HepG2 (cell line): ENCODE results near the gene AFF1. TPM values are rescaled to one million over a fixed set of nuclear protein-coding genes. Genes with fewer than 3 reads are reported as not detected.

Experiments used
- EED ChIP-seq: sonication (generic); formaldehyde crosslinking; IDR thresholded peaks from 2 replicates; pipeline ENCODE4 v1.5.0; 2020; ENCODE audit warnings: mild to moderate bottlenecking, missing genetic modification reagents
- GABPA ChIP-seq, 2 experiments: IDR thresholded peaks; 2 replicates each; pipeline ENCODE4 v1.6.1; 2011 to 2016; ENCODE audit warnings: low read depth in 2 of 2, low read length in 1 of 2, missing biosample characterization in 1 of 2, missing genetic modification characterization in 1 of 2
- HOXD1 ChIP-seq: sonication (generic); formaldehyde crosslinking; IDR thresholded peaks from 2 replicates; pipeline ENCODE4 v1.5.0; 2020; ENCODE audit warnings: missing genetic modification reagents
- JUN ChIP-seq: sonication (generic); formaldehyde crosslinking; IDR thresholded peaks from 2 replicates; pipeline ENCODE4 v1.4.0; 2020; ENCODE audit warnings: mild to moderate bottlenecking, missing genetic modification reagents
- KDM4B ChIP-seq: sonication (generic); formaldehyde crosslinking; IDR thresholded peaks from 2 replicates; pipeline ENCODE4 v1.4.0; 2020; ENCODE audit warnings: missing genetic modification reagents
- KLF11 ChIP-seq: IDR thresholded peaks from 2 replicates; pipeline ENCODE4 v1.6.1; 2016; ENCODE audit warnings: missing compliant biosample characterization
- PHF5A ChIP-seq: IDR thresholded peaks from one replicate; pipeline ENCODE4 v1.6.1; 2018; ENCODE audit warnings: low read depth, missing genetic modification reagents; ENCODE audit not compliant: unreplicated experiment
- RAD51 ChIP-seq: fragments of 450-650 bp; IDR thresholded peaks from 2 replicates; pipeline ENCODE4 v1.6.1; 2016; ENCODE audit warnings: borderline replicate concordance
- SKI ChIP-seq: fragments of 450-650 bp; IDR thresholded peaks from one replicate; pipeline ENCODE4 v1.6.1; 2018; ENCODE audit warnings: mild to moderate bottlenecking; ENCODE audit not compliant: partially characterized antibody
- TOE1 ChIP-seq: sonication (generic); formaldehyde crosslinking; IDR thresholded peaks from 2 replicates; pipeline ENCODE4 v1.4.0; 2020; ENCODE audit warnings: mild to moderate bottlenecking, missing genetic modification reagents
- ZNF329 ChIP-seq: sonication (generic); formaldehyde crosslinking; IDR thresholded peaks from 2 replicates; pipeline ENCODE4 v1.9.0; 2021; ENCODE audit warnings: low read depth, mild to moderate bottlenecking, missing genetic modification reagents
- ZNF619 ChIP-seq: sonication (generic); formaldehyde crosslinking; IDR thresholded peaks from 2 replicates; pipeline ENCODE4 v1.4.0; 2020; ENCODE audit warnings: mild to moderate bottlenecking, missing genetic modification reagents
- ZNF761 ChIP-seq: sonication (generic); formaldehyde crosslinking; conservative IDR thresholded peaks from 2 replicates; pipeline ENCODE4 v1.4.0; 2020; ENCODE audit warnings: mild to moderate bottlenecking, missing genetic modification reagents
- ZSCAN30 ChIP-seq: sonication (generic); formaldehyde crosslinking; IDR thresholded peaks from 2 replicates; pipeline ENCODE4 v1.5.0; 2020; ENCODE audit warnings: mild to moderate bottlenecking, missing genetic modification reagents
- polyA plus RNA-seq, 8 experiments: library from polyadenylated mRNA; depleted of rRNA in 3 of 8; stranded (reverse) in 7 of 8; unstranded in 1 of 8; fragments of >200 nt; fragmentation: Illumina TruSeq in 4 of 8; extraction: Trizol in 4 of 8; gene quantifications; 2 replicates each; pipeline versions ENCODE4 v1.2.1 to v1.2.3, GENCODE V29; 2011 to 2016; ENCODE audit warnings: low read depth in 4 of 8, missing spikeins in 1 of 8, mixed read lengths in 1 of 8; ENCODE audit not compliant: insufficient read depth in 1 of 8
- total RNA-seq, 5 experiments: library from RNA; depleted of rRNA; stranded (reverse); fragments of >200 nt; fragmentation: Illumina TruSeq; extraction: Trizol; gene quantifications; 2 replicates each; pipeline ENCODE4 v1.2.3, GENCODE V29; 2016; ENCODE audit warnings: low read depth in 1 of 5
- TF ChIP-seq, protein P1 (sequence below): sonication (generic); formaldehyde crosslinking; IDR thresholded peaks from 2 replicates; pipeline ENCODE4 v1.8.1; 2023; ENCODE audit warnings: mild to moderate bottlenecking, missing genetic modification reagents
- TF ChIP-seq, protein P2 (sequence below): sonication (generic); formaldehyde crosslinking; IDR thresholded peaks from 2 replicates; pipeline ENCODE4 v1.4.0; 2020; ENCODE audit warnings: low read depth, mild to moderate bottlenecking, missing genetic modification reagents
- TF ChIP-seq, protein P3 (sequence below): sonication (generic); formaldehyde crosslinking; IDR thresholded peaks from 2 replicates; pipeline ENCODE4 v1.5.0; 2020; ENCODE audit warnings: mild to moderate bottlenecking, missing genetic modification reagents, moderate library complexity
- TF ChIP-seq, protein P4 (sequence below): sonication (generic); formaldehyde crosslinking; IDR thresholded peaks from 2 replicates; pipeline ENCODE4 v1.5.0; 2020; ENCODE audit warnings: missing genetic modification reagents, mild to moderate bottlenecking, borderline replicate concordance
- TF ChIP-seq, protein P5 (sequence below): sonication (generic); formaldehyde crosslinking; IDR thresholded peaks from 2 replicates; pipeline ENCODE4 v1.5.1; 2020; ENCODE audit warnings: missing genetic modification reagents, mild to moderate bottlenecking, borderline replicate concordance
- TF ChIP-seq, protein P6 (sequence below): sonication (generic); formaldehyde crosslinking; IDR thresholded peaks from 2 replicates; pipeline ENCODE4 v1.4.0; 2020; ENCODE audit warnings: missing genetic modification reagents

AFF1 gene
- total and polyA plus RNA-seq, 2 of the 13 experiments (the other 11 are each of a cell fraction or from before 2014, with no cell fraction given), result 15.5 to 15.9 TPM

DNA sequence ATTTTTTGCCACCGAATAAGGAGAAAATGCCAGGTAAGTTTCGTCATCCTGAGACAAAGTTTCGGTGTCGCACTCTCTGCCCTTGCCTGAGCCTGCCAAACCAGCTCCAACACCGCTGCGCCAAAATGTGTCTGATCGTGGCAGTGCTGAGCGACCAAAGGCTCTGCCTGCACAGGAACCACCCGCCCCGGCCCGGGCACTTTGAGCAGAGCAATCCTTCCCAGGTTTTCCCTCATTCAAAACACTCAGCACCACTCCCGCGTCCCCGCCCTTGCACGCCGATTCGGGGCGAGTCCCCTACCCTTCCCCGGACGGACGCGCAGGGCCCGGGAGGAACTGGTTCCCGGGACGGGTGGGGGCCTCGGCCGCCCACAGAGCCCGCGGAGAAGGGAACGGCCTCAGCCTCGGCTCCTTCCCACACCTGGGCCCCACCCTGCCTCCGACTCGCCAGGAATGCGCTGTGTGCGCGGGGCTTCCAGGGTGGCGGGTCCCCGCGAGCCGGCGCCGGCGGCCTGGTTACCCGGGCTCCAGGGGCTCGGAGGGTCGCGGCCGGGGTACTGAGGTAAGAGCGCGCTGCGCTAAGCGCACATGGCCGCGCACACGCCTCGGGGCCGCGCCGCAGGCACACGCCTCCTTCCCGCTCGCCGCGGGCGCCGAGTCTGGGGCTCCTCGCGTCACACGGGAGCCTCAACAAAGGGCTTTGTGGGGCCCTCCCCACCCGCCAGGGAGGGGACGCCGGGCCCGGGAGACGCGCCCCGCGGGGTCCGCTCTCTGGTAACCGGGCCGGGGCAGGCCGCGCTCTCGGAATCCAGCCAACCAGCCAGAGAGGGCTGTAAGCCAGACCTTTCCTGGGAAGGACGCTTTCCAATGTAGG, 42.8 kb upstream of the AFF1 start, which contains the start of gene C4orf36 (continued):
- TF ChIP-seq, protein P1, sequence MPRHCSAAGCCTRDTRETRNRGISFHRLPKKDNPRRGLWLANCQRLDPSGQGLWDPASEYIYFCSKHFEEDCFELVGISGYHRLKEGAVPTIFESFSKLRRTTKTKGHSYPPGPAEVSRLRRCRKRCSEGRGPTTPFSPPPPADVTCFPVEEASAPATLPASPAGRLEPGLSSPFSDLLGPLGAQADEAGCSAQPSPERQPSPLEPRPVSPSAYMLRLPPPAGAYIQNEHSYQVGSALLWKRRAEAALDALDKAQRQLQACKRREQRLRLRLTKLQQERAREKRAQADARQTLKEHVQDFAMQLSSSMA (CRISPR knock-in tag), result no peak
- TF ChIP-seq, protein P2, sequence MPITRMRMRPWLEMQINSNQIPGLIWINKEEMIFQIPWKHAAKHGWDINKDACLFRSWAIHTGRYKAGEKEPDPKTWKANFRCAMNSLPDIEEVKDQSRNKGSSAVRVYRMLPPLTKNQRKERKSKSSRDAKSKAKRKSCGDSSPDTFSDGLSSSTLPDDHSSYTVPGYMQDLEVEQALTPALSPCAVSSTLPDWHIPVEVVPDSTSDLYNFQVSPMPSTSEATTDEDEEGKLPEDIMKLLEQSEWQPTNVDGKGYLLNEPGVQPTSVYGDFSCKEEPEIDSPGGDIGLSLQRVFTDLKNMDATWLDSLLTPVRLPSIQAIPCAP (CRISPR knock-in tag), result no peak
- TF ChIP-seq ZNF619, result no peak
- TF ChIP-seq EED (CRISPR knock-in tag), result 0 out of 2 replicates have a peak, but pooled peaks have one; percentile 30
- no peak for TF ChIP-seq SKI
- TF ChIP-seq KDM4B (CRISPR knock-in tag), result no peak
- TF ChIP-seq, protein P3, sequence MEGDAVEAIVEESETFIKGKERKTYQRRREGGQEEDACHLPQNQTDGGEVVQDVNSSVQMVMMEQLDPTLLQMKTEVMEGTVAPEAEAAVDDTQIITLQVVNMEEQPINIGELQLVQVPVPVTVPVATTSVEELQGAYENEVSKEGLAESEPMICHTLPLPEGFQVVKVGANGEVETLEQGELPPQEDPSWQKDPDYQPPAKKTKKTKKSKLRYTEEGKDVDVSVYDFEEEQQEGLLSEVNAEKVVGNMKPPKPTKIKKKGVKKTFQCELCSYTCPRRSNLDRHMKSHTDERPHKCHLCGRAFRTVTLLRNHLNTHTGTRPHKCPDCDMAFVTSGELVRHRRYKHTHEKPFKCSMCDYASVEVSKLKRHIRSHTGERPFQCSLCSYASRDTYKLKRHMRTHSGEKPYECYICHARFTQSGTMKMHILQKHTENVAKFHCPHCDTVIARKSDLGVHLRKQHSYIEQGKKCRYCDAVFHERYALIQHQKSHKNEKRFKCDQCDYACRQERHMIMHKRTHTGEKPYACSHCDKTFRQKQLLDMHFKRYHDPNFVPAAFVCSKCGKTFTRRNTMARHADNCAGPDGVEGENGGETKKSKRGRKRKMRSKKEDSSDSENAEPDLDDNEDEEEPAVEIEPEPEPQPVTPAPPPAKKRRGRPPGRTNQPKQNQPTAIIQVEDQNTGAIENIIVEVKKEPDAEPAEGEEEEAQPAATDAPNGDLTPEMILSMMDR (CRISPR knock-in tag), result no peak
- TF ChIP-seq, protein P4, sequence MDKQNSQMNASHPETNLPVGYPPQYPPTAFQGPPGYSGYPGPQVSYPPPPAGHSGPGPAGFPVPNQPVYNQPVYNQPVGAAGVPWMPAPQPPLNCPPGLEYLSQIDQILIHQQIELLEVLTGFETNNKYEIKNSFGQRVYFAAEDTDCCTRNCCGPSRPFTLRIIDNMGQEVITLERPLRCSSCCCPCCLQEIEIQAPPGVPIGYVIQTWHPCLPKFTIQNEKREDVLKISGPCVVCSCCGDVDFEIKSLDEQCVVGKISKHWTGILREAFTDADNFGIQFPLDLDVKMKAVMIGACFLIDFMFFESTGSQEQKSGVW (CRISPR knock-in tag), result no peak
- no peak for TF ChIP-seq JUN (CRISPR knock-in tag)
- TF ChIP-seq, protein P5, sequence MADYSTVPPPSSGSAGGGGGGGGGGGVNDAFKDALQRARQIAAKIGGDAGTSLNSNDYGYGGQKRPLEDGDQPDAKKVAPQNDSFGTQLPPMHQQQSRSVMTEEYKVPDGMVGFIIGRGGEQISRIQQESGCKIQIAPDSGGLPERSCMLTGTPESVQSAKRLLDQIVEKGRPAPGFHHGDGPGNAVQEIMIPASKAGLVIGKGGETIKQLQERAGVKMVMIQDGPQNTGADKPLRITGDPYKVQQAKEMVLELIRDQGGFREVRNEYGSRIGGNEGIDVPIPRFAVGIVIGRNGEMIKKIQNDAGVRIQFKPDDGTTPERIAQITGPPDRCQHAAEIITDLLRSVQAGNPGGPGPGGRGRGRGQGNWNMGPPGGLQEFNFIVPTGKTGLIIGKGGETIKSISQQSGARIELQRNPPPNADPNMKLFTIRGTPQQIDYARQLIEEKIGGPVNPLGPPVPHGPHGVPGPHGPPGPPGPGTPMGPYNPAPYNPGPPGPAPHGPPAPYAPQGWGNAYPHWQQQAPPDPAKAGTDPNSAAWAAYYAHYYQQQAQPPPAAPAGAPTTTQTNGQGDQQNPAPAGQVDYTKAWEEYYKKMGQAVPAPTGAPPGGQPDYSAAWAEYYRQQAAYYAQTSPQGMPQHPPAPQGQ, result no peak
- TF ChIP-seq ZNF329 (CRISPR knock-in tag), result no peak
- no peak for TF ChIP-seq KLF11 (CRISPR knock-in tag)
- TF ChIP-seq ZNF761 (CRISPR knock-in tag), result no peak
- TF ChIP-seq RAD51, result no peak
- TF ChIP-seq HOXD1 (CRISPR knock-in tag), result no peak
- no peak for TF ChIP-seq PHF5A (CRISPR knock-in tag)
- TF ChIP-seq GABPA (IDR thresholded peaks at IDR 0.05; ENCODE audit: low read depth, low read length), result no peak
- TF ChIP-seq GABPA (CRISPR knock-in tag; IDR thresholded peaks at IDR 0.05; ENCODE audit: low read depth), result no peak
- TF ChIP-seq, protein P6, sequence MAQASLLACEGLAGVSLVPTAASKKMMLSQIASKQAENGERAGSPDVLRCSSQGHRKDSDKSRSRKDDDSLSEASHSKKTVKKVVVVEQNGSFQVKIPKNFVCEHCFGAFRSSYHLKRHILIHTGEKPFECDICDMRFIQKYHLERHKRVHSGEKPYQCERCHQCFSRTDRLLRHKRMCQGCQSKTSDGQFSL (CRISPR knock-in tag), result no peak
- TF ChIP-seq ZSCAN30 (CRISPR knock-in tag), result no peak
- TF ChIP-seq TOE1 (CRISPR knock-in tag), result no peak
